Femur (tissue), 1 donor: ENCODE data around the gene MYO3A.
"Not testable (repeated sequence)": the region's sequence is repeated elsewhere in the genome, so short reads cannot be mapped to it uniquely, and the experiment has no call there.

ENCODE experiments used
- DNase-seq: peaks from one replicate; pipeline ENCODE4 v3.0.0-alpha.2; 2017

MYO3A gene

GRCh38 chr10:25988583-25988982 lies 54.6 kb downstream of the MYO3A start:
- no peak for DNase-seq

DNA sequence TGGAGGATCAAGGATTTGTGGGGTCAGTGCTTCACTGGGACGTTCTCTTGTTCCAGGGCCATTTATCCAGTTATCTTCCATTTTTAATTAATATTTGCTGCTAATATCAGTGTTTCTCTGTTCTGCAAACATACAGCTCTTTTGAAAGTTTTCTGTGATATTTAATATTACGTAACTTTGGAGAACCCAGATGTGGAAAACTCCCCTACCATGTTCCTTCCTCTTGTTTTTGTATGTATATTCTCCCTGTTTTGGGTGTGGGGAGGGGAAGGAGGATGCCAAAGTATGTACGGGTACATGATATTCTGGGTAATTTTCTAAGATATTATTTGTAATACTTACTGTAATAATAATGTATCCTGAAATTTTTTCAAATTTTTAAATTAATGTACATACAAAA lies 55.9 kb downstream of the MYO3A start:
- DNase-seq = no peak

- DNase-seq = no peak
Measured at GRCh38 chr10:25999295-25999981, 65.4 kb downstream of the MYO3A start.

DNA sequence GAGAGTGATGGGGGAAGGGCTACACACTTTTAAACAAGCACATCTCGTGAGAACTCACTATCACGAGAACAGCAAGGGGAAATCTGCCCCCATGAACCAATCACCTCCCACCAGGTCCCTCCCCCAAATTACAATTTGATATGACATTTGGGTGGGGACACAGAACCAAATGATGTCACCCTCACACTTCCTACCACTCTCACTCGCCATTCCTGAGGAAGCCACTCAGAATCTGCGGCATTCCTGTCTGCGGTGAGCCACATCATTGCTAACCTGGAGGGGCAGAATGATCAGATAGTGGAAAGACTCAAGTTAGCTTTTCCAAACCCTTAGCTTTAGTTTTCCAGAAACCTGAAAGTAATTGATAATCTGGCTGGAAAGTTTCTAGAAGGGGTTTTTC lies 66.9 kb downstream of the MYO3A start:
- DNase-seq = no peak

GRCh38 chr10:26002466-26002865 lies 68.4 kb downstream of the MYO3A start:
- DNase-seq = not testable (repeated sequence)

DNA sequence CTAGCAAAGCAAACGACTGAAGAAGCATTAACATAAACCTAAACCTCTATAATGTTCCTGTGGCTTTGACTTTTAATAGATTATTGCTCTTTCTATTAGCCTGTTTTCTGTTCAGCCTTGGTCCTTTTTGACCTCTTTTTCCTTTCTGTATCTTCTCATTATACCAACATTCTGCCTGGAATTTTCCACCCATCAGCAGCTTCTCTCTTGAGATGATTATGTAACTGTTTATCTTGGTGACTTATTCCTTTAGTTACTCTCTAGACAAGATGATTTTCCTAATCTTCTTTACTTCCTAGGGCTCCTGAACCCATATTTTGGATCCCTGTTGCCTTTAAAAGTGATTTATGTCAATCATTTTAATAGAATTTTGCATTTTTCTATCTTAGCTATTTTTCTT lies 81.1 kb downstream of the MYO3A start:
- no peak for DNase-seq

DNA sequence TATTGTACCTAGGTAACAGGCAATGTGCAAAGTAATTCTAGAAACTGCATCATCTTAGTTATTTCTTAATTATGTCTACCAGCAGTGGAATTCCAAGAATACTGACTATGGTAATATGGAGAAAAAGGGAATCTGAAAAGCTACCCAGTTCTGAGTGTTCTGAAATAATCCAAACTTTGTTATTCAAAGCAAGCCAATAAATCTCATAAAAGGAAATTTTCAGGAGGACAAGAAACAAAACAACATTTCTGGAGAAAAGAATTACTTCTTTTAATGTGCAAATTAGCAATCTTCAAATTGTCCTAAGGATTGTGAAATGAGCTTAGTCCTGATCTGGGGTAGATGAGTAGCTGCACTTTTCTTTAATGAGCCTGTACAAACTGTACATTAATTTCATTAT lies 88.8 kb downstream of the MYO3A start:
- no peak for DNase-seq

- no peak for DNase-seq
Measured at GRCh38 chr10:26024303-26024702, 90.3 kb downstream of the MYO3A start.

- no peak for DNase-seq
Measured at GRCh38 chr10:26025523-26025922, 91.5 kb downstream of the MYO3A start.

- no peak for DNase-seq
Measured at GRCh38 chr10:26029858-26030257, 95.8 kb downstream of the MYO3A start.

GRCh38 chr10:26031300-26031699 lies 97.3 kb downstream of the MYO3A start:
- DNase-seq = no peak

GRCh38 chr10:26043469-26043868 lies 109.4 kb downstream of the MYO3A start:
- no peak for DNase-seq

GRCh38 chr10:26044141-26044749 lies 110.2 kb downstream of the MYO3A start:
- peak; percentile 67 for DNase-seq

DNA sequence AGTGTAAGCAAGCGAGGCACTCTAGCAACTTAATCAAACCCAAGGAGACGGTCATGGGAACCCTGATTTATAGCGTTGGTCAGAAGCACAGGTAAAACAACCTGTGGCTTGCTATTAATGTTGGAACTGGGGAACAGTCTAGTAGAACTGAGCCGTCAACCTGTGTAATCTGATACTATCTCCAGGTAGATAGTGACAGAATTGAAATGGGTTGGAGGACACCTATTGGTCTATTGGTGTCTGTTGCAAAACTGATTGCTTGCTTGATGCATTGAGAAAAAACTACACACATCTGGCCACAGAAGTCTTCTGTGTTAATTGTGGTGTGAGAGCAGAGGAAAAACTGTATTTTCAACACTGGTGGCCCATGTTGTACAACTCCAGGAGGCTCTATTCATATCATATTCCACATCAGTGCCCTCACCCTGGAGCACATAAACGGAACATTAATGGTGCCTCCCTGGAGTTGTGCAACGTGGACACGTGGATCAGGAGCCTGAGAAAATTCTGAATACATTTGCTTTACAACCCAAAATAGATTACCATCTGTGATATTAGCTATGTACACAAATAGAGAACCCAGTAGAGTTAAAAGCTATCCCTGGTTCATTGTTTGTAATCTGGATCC lies 112.2 kb downstream of the MYO3A start:
- no peak for DNase-seq

GRCh38 chr10:26048756-26049155 lies 114.7 kb downstream of the MYO3A start:
- no peak for DNase-seq

DNA sequence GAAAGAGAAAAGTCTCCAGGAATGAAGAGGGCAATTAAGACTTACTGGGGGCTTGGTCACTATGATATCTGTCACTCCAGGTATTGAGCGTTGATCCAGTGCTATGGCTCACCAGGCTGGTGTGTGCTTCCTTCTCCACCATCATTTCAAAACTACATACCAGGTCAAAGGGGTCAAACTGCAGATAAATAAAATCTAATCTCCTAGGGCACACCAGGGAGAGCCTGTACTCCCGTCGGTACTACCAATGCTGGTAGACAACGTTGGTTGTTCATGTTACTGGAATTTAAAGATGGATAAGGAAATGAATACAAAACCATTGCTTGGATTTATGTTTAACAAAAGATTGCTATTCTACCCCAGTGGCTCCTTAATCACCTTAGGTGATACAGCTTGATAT lies 118.3 kb downstream of the MYO3A start:
- DNase-seq = no peak

DNA sequence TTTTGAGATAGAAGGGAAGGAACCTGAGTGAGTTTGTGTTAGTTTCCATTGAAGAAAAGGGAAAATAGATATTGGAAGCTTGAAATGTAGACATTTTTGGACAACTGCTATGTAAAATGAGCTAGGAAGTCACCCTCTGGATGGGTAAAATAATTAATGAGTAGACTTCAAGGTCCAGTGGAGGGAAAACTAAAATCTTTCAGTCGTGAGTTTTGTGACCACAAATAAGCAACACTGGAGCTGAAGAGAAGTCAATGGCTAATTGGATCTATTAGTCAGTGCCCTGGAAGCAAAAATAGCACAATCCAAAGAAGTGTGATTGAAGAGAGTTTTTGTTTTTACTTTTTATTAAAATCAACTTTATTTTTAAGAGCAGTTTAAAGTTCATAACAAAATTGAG lies 123.4 kb downstream of the MYO3A start:
- DNase-seq = no peak

- no peak for DNase-seq
Measured at GRCh38 chr10:26064106-26064505, 130.1 kb downstream of the MYO3A start.

DNA sequence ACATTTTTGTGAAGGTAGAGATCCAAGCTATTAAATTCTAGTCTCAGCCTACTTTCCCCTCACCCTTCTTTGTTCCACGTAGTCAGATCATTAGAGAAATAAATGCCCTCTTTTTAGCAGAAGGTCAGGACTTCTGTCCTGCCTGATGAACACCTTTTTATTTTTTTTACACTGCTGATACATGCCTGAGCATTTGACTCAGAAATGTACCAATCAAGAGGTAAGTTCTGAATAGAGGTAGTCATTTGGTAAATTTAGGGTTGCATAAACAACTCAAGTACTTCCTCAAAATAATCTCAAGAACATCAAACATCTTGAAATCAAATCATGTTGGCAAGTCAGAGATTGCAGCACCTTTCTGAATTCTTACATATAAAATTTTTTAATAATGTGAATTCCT lies 133.7 kb downstream of the MYO3A start:
- DNase-seq = no peak

DNA sequence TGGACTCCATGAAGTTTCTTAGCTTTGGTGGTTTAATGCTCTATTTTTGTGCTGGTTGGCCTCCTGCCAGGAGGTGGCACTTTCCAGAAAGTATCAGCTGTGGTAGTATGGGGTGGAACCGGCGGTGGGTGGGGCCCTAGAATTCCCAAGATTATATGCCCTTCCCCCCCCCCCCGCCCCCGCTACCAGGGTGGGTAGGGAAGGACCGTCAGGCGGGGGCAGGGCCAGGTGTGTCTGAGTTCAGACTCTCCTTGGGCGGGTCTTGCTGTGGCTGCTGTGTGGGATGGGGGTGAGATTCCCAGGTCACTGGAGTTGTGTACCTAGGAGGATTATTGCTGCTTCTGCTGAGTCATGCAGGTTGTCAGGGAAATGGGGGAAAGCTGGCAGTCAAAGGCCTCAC lies 146.9 kb downstream of the MYO3A start:
- not testable (repeated sequence) for DNase-seq

- DNase-seq = no peak
Measured at GRCh38 chr10:26081459-26081858, 147.4 kb downstream of the MYO3A start.

DNA sequence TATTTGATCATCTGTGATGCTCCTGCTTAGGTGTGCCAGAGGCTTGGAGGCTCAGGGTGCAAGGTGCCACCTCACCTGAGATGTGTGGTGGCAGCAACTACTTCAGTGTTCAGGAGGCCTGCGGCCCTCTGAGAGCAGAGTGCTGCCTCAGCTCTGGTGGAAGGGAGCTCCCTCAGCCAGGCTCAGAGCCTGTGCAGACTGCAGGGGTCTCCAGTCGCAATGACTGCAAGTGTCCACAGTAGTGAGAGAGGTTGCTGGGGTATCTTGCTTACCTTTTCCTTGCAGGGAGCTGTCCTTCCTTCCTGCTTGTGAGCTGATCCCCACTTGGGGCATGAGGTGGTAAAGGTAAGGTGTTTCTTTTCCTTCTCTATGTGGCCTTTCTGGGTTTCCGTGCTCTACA lies 151.5 kb downstream of the MYO3A start:
- DNase-seq = no peak

- no peak for DNase-seq
Measured at GRCh38 chr10:26087666-26088065, 153.6 kb downstream of the MYO3A start.

DNA sequence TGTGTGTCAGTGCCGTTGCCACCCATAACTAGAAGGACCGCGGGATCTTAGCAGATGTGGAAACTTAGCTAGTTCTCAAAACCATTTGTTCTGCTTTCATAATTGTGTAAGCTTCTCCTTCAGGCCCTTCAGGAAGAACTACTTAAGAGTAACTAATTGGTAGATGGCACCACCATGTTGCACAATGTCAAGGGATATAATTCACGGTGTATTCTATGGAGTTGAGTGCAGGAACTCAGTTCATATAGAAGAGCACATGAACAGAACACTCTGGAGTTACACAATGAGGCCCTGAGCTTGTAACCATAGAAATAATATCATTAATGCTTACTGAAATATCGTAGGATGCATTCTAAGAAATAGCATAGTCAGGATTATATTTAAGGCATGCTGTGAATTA lies 156.0 kb downstream of the MYO3A start:
- no peak for DNase-seq

GRCh38 chr10:26090762-26091161 lies 156.7 kb downstream of the MYO3A start:
- DNase-seq = no peak
